ENCODE measurements around the gene ARHGEF12.
A peak's percentile ranks its signal among the peaks of the same experiment; 100 is the strongest.

ARHGEF12 gene

GRCh38 chr11:120342226-120342625 is 6.0 kb downstream of the ARHGEF12 start:
- peaks cover 5% of the 10 kb centered on the region for H3K9me3 Mint-ChIP-seq
- peaks cover 6% of the 10 kb centered on the region for H3K36me3 Mint-ChIP-seq (ENCODE audit: low read depth)
- peaks cover 39% of the 10 kb centered on the region for H3K4me1 Mint-ChIP-seq (ENCODE audit: low read depth)
- H3K4me3 Mint-ChIP-seq = no peak overlapping the region
- DNase-seq (ENCODE audit: low spot score) = no peak
- H3K27ac Mint-ChIP-seq = no peak overlapping the region
- peaks cover 71% of the 10 kb centered on the region for H3K27me3 Mint-ChIP-seq (ENCODE audit: low read depth)

GRCh38 chr11:120342678-120343077 is 6.5 kb downstream of the ARHGEF12 start:
- H3K4me3 Mint-ChIP-seq = no peak overlapping the region
- H3K27ac Mint-ChIP-seq = no peak overlapping the region
- H3K27me3 Mint-ChIP-seq (ENCODE audit: low read depth) = peaks cover 71% of the 10 kb centered on the region
- H3K4me1 Mint-ChIP-seq (ENCODE audit: low read depth) = peaks cover 35% of the 10 kb centered on the region
- DNase-seq (ENCODE audit: low spot score) = no peak
- H3K36me3 Mint-ChIP-seq (ENCODE audit: low read depth) = peaks cover 6% of the 10 kb centered on the region
- peaks cover 5% of the 10 kb centered on the region for H3K9me3 Mint-ChIP-seq

GRCh38 chr11:120343429-120343828 is 7.2 kb downstream of the ARHGEF12 start:
- no peak overlapping the region for H3K4me3 Mint-ChIP-seq
- peaks cover 3% of the 10 kb centered on the region for H3K36me3 Mint-ChIP-seq (ENCODE audit: low read depth)
- no peak overlapping the region for H3K27ac Mint-ChIP-seq
- peaks cover 70% of the 10 kb centered on the region for H3K27me3 Mint-ChIP-seq (ENCODE audit: low read depth)
- no peak for DNase-seq (ENCODE audit: low spot score)
- H3K4me1 Mint-ChIP-seq (ENCODE audit: low read depth) = peaks cover 30% of the 10 kb centered on the region
- H3K9me3 Mint-ChIP-seq = peaks cover 5% of the 10 kb centered on the region

- Mint-ChIP-seq H3K9me3 (peaks cover 5% of the 10 kb centered on the region), H3K4me1 (ENCODE audit: low read depth) (peaks cover 27% of the 10 kb centered on the region), H3K27me3 (ENCODE audit: low read depth) (peaks cover 69% of the 10 kb centered on the region), H3K4me3 (peak overlapping the region; percentile 58), H3K27ac (peak overlapping the region; percentile 80), H3K36me3 (ENCODE audit: low read depth) (peaks cover 3% of the 10 kb centered on the region)
- peak; percentile 74 for DNase-seq (ENCODE audit: low spot score)
Observed at GRCh38 chr11:120344302-120345004, 8.2 kb downstream of the ARHGEF12 start.

GRCh38 chr11:120346233-120346632 is 10.0 kb downstream of the ARHGEF12 start:
- Mint-ChIP-seq H3K4me1 (ENCODE audit: low read depth) (peaks cover 19% of the 10 kb centered on the region), H3K27ac (no peak overlapping the region), H3K4me3 (no peak overlapping the region), H3K36me3 (ENCODE audit: low read depth) (peaks cover 3% of the 10 kb centered on the region), H3K27me3 (ENCODE audit: low read depth) (peaks cover 68% of the 10 kb centered on the region), H3K9me3 (peaks cover 5% of the 10 kb centered on the region)
- DNase-seq (ENCODE audit: low spot score) = no peak

GRCh38 chr11:120350637-120351036 is 14.4 kb downstream of the ARHGEF12 start:
- no peak for DNase-seq (ENCODE audit: low spot score)
- H3K4me3 Mint-ChIP-seq = no peak overlapping the region
- peaks cover 73% of the 10 kb centered on the region for H3K27me3 Mint-ChIP-seq (ENCODE audit: low read depth)
- H3K9me3 Mint-ChIP-seq = no peaks in the 10 kb centered on the region
- H3K36me3 Mint-ChIP-seq (ENCODE audit: low read depth) = no peaks in the 10 kb centered on the region
- H3K4me1 Mint-ChIP-seq (ENCODE audit: low read depth) = peaks cover 1% of the 10 kb centered on the region
- no peak overlapping the region for H3K27ac Mint-ChIP-seq

GRCh38 chr11:120352405-120352804 is 16.2 kb downstream of the ARHGEF12 start:
- Mint-ChIP-seq H3K36me3 (ENCODE audit: low read depth) (no peaks in the 10 kb centered on the region), H3K27ac (no peak overlapping the region), H3K9me3 (no peaks in the 10 kb centered on the region), H3K4me3 (no peak overlapping the region), H3K27me3 (ENCODE audit: low read depth) (peaks cover 67% of the 10 kb centered on the region), H3K4me1 (ENCODE audit: low read depth) (no peaks in the 10 kb centered on the region)
- DNase-seq (ENCODE audit: low spot score) = no peak

- Mint-ChIP-seq H3K27ac (no peak overlapping the region), H3K4me3 (no peak overlapping the region), H3K27me3 (ENCODE audit: low read depth) (peaks cover 69% of the 10 kb centered on the region), H3K36me3 (ENCODE audit: low read depth) (no peaks in the 10 kb centered on the region), H3K4me1 (ENCODE audit: low read depth) (no peaks in the 10 kb centered on the region), H3K9me3 (no peaks in the 10 kb centered on the region)
- DNase-seq (ENCODE audit: low spot score) = no peak
Observed at GRCh38 chr11:120354068-120354467, 17.9 kb downstream of the ARHGEF12 start.

DNA sequence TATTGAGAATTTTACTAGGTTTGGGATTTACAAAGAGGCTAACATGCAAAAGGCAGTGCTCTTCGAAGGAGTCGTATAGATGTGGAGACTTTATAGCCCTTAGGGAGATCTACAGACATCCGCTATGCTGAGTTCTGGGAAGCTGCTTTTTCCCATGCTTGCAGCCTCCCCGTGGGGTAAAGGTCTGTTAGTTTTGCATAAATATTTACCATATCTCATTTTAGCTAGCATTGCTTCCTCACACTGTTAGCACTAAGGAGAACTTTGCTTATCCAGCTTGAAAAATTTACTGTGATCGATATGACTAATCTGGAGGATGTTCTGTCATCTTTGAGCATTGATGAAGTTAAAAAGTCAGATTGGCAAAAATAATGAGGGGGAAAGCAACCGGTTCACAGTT is 18.6 kb downstream of the ARHGEF12 start:
- Mint-ChIP-seq H3K27me3 (ENCODE audit: low read depth) (peaks cover 66% of the 10 kb centered on the region), H3K9me3 (no peaks in the 10 kb centered on the region), H3K4me1 (ENCODE audit: low read depth) (no peaks in the 10 kb centered on the region), H3K27ac (no peak overlapping the region), H3K4me3 (no peak overlapping the region), H3K36me3 (ENCODE audit: low read depth) (no peaks in the 10 kb centered on the region)
- no peak for DNase-seq (ENCODE audit: low spot score)

DNA sequence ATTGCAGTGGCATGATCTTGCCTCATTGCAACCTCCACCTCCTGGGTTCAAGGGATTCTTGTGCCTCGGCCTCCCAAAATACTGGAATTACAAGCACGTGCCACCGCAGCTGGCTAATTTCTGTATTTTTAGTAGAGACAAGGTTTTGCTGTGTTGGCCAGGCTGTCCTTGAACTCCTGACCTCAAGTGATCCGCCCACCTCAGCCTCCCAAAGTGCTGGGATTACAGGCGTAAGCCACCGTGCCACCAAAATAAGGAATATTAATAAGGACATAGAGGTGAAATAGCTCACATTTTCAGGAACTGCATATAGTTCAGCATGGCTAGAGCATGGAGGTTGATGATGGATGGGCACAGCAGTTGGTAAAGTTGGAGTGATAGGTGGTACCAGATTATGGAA is 21.4 kb downstream of the ARHGEF12 start:
- peaks cover 53% of the 10 kb centered on the region for H3K27me3 Mint-ChIP-seq (ENCODE audit: low read depth)

GRCh38 chr11:120358729-120359128 is 22.5 kb downstream of the ARHGEF12 start:
- Mint-ChIP-seq H3K27me3 (ENCODE audit: low read depth) (peaks cover 49% of the 10 kb centered on the region), H3K4me3 (no peak overlapping the region), H3K9me3 (no peaks in the 10 kb centered on the region), H3K27ac (no peak overlapping the region), H3K36me3 (ENCODE audit: low read depth) (no peaks in the 10 kb centered on the region), H3K4me1 (ENCODE audit: low read depth) (no peaks in the 10 kb centered on the region)
- DNase-seq (ENCODE audit: low spot score) = no peak

More for the DNA sequence above, 21.4 kb downstream of the ARHGEF12 start:
- Mint-ChIP-seq H3K9me3 (no peaks in the 10 kb centered on the region), H3K4me3 (no peak overlapping the region), H3K27ac (no peak overlapping the region), H3K4me1 (ENCODE audit: low read depth) (no peaks in the 10 kb centered on the region), H3K36me3 (ENCODE audit: low read depth) (no peaks in the 10 kb centered on the region)
- no peak for DNase-seq (ENCODE audit: low spot score)

GRCh38 chr11:120363436-120363835 is 27.2 kb downstream of the ARHGEF12 start:
- no peak for DNase-seq (ENCODE audit: low spot score)

GRCh38 chr11:120365512-120365911 is 29.3 kb downstream of the ARHGEF12 start:
- no peaks in the 10 kb centered on the region for H3K4me1 Mint-ChIP-seq (ENCODE audit: low read depth)
- H3K4me3 Mint-ChIP-seq = no peak overlapping the region
- H3K27ac Mint-ChIP-seq = no peak overlapping the region
- no peak for DNase-seq (ENCODE audit: low spot score)
- H3K9me3 Mint-ChIP-seq = no peaks in the 10 kb centered on the region
- no peaks in the 10 kb centered on the region for H3K36me3 Mint-ChIP-seq (ENCODE audit: low read depth)
- peaks cover 20% of the 10 kb centered on the region for H3K27me3 Mint-ChIP-seq (ENCODE audit: low read depth)

More at GRCh38 chr11:120363436-120363835, 27.2 kb downstream of the ARHGEF12 start:
- no peaks in the 10 kb centered on the region for H3K9me3 Mint-ChIP-seq
- no peak overlapping the region for H3K27ac Mint-ChIP-seq
- H3K36me3 Mint-ChIP-seq (ENCODE audit: low read depth) = no peaks in the 10 kb centered on the region
- H3K4me3 Mint-ChIP-seq = no peak overlapping the region
- H3K4me1 Mint-ChIP-seq (ENCODE audit: low read depth) = no peaks in the 10 kb centered on the region
- H3K27me3 Mint-ChIP-seq (ENCODE audit: low read depth) = peaks cover 27% of the 10 kb centered on the region

DNA sequence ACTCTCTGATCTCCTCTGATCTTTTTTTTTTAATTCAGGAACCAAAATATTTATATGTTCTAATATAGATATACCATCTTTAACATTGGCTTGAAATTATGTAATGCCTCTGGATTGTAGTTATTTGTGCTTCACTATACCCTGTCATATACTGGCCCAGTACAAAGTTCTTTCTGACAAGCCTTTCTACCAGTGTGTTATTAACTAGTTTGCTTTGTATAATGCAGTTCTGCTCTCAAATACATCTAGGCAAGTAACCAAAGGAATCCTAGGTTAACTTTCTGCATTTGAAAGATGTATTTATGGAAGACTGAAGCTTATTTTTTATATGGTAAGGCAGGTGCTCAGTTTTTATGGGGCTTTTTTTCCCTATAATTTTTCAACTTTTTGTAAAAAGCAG is 36.1 kb downstream of the ARHGEF12 start:
- Mint-ChIP-seq H3K27me3 (ENCODE audit: low read depth) (peaks cover 35% of the 10 kb centered on the region), H3K36me3 (ENCODE audit: low read depth) (no peaks in the 10 kb centered on the region), H3K4me1 (ENCODE audit: low read depth) (no peaks in the 10 kb centered on the region), H3K27ac (no peak overlapping the region), H3K4me3 (no peak overlapping the region), H3K9me3 (no peaks in the 10 kb centered on the region)
- no peak for DNase-seq (ENCODE audit: low spot score)

GRCh38 chr11:120375076-120375475 is 38.9 kb downstream of the ARHGEF12 start:
- Mint-ChIP-seq H3K36me3 (ENCODE audit: low read depth) (no peaks in the 10 kb centered on the region), H3K4me3 (no peak overlapping the region), H3K27ac (no peak overlapping the region), H3K9me3 (peaks cover 10% of the 10 kb centered on the region), H3K27me3 (ENCODE audit: low read depth) (peaks cover 45% of the 10 kb centered on the region), H3K4me1 (ENCODE audit: low read depth) (peaks cover 1% of the 10 kb centered on the region)
- no peak for DNase-seq (ENCODE audit: low spot score)

All from T-helper 2 cell treated with Interferon-gamma antibody and Interleukin-4, amounts not matched to agents 5 μg/mL and 100 μg/mL, for 36 hours (primary cell).